ENCODE measurements around the gene SF3B6. TPM values are rescaled to one million over a fixed set of nuclear protein-coding genes. Genes with fewer than 3 reads are reported as not detected.

SF3B6 gene
- total RNA-seq, 1 donor from 2014 or later, result 105 TPM

GRCh38 chr2:24080701-24081100 lies 4.6 kb upstream of the SF3B6 start:
- H4K20me1 ChIP-seq (ENCODE audit: insufficient read depth, low read length), result no peaks in the 10 kb centered on the region
- no peak overlapping the region for H3K4me2 ChIP-seq (ENCODE audit: low read length)
- DNase-seq (ENCODE audit: low read depth) (no peak), FAIRE-seq (no peak)
- H3K27me3 ChIP-seq (ENCODE audit: insufficient read depth, low read length), result no peaks in the 10 kb centered on the region
- H3K4me3 ChIP-seq (ENCODE audit: insufficient read depth, low read depth, low read length), result no peak overlapping the region
- peaks cover 5% of the 10 kb centered on the region for H3K4me1 Mint-ChIP-seq (ENCODE audit: low read depth, unreplicated experiment)
- H2AFZ ChIP-seq (ENCODE audit: low read depth, low read length), result no peak overlapping the region
- peaks cover 16% of the 10 kb centered on the region for H3K36me3 Mint-ChIP-seq (ENCODE audit: low read depth, unreplicated experiment)
- no peak overlapping the region for H3K4me3 Mint-ChIP-seq (ENCODE audit: unreplicated experiment)
- H3K4me1 ChIP-seq (ENCODE audit: insufficient read depth, low read length), result peaks cover 12% of the 10 kb centered on the region
- no peak overlapping the region for H3K27ac Mint-ChIP-seq (ENCODE audit: unreplicated experiment)
- no peak overlapping the region for H3K27ac ChIP-seq (ENCODE audit: low read depth, low read length)
- TF ChIP-seq, protein P1, sequence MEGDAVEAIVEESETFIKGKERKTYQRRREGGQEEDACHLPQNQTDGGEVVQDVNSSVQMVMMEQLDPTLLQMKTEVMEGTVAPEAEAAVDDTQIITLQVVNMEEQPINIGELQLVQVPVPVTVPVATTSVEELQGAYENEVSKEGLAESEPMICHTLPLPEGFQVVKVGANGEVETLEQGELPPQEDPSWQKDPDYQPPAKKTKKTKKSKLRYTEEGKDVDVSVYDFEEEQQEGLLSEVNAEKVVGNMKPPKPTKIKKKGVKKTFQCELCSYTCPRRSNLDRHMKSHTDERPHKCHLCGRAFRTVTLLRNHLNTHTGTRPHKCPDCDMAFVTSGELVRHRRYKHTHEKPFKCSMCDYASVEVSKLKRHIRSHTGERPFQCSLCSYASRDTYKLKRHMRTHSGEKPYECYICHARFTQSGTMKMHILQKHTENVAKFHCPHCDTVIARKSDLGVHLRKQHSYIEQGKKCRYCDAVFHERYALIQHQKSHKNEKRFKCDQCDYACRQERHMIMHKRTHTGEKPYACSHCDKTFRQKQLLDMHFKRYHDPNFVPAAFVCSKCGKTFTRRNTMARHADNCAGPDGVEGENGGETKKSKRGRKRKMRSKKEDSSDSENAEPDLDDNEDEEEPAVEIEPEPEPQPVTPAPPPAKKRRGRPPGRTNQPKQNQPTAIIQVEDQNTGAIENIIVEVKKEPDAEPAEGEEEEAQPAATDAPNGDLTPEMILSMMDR (IDR thresholded peaks at IDR 0.05; ENCODE audit: insufficient read depth, low read depth, low read length), result no peak
- TF ChIP-seq EZH2 (IDR thresholded peaks at IDR 0.05; ENCODE audit: insufficient read depth, low read length), result no peak
- H3K9ac ChIP-seq (ENCODE audit: low read length), result no peak overlapping the region
- no peaks in the 10 kb centered on the region for H3K9me3 Mint-ChIP-seq (ENCODE audit: unreplicated experiment)
- peaks cover 21% of the 10 kb centered on the region for H3K36me3 ChIP-seq (ENCODE audit: insufficient read depth, low read length)
- H3K27me3 Mint-ChIP-seq (ENCODE audit: low read depth, unreplicated experiment), result no peaks in the 10 kb centered on the region
- H3K9me3 ChIP-seq (ENCODE audit: insufficient read depth, low read depth, low read length), result no peaks in the 10 kb centered on the region
- peaks cover 14% of the 10 kb centered on the region for H3K79me2 ChIP-seq (ENCODE audit: insufficient read depth, low read length)

- H3K36me3 ChIP-seq (ENCODE audit: insufficient read depth, low read length), result peaks cover 24% of the 10 kb centered on the region
- H3K4me1 ChIP-seq (ENCODE audit: insufficient read depth, low read length), result peaks cover 8% of the 10 kb centered on the region
- peaks cover 16% of the 10 kb centered on the region for H3K36me3 Mint-ChIP-seq (ENCODE audit: low read depth, unreplicated experiment)
- H3K27ac Mint-ChIP-seq (ENCODE audit: unreplicated experiment), result no peak overlapping the region
- H3K4me1 Mint-ChIP-seq (ENCODE audit: low read depth, unreplicated experiment), result peaks cover 3% of the 10 kb centered on the region
- no peak overlapping the region for H3K27ac ChIP-seq (ENCODE audit: low read depth, low read length)
- no peaks in the 10 kb centered on the region for H3K9me3 Mint-ChIP-seq (ENCODE audit: unreplicated experiment)
- peak overlapping the region; percentile 98 for H3K9ac ChIP-seq (ENCODE audit: low read length)
- H2AFZ ChIP-seq (ENCODE audit: low read depth, low read length), result peak overlapping the region; percentile 70
- H4K20me1 ChIP-seq (ENCODE audit: insufficient read depth, low read length), result peaks cover 5% of the 10 kb centered on the region
- DNase-seq (ENCODE audit: low read depth) (no peak), FAIRE-seq (no peak)
- H3K9me3 ChIP-seq (ENCODE audit: insufficient read depth, low read depth, low read length), result no peaks in the 10 kb centered on the region
- H3K4me3 Mint-ChIP-seq (ENCODE audit: unreplicated experiment), result peak overlapping the region; percentile 98
- H3K4me2 ChIP-seq (ENCODE audit: low read length), result peak overlapping the region; percentile 91
- peak overlapping the region; percentile 56 for H3K4me3 ChIP-seq (ENCODE audit: insufficient read depth, low read depth, low read length)
- H3K27me3 ChIP-seq (ENCODE audit: insufficient read depth, low read length), result no peaks in the 10 kb centered on the region
- H3K79me2 ChIP-seq (ENCODE audit: insufficient read depth, low read length), result peaks cover 33% of the 10 kb centered on the region
- H3K27me3 Mint-ChIP-seq (ENCODE audit: low read depth, unreplicated experiment), result no peaks in the 10 kb centered on the region
- TF ChIP-seq, protein P1 (IDR thresholded peaks at IDR 0.05; ENCODE audit: insufficient read depth, low read depth, low read length), result no peak
- TF ChIP-seq EZH2 (IDR thresholded peaks at IDR 0.05; ENCODE audit: insufficient read depth, low read length), result no peak
Measured at GRCh38 chr2:24077879-24078278, 1.8 kb upstream of the SF3B6 start.

DNA sequence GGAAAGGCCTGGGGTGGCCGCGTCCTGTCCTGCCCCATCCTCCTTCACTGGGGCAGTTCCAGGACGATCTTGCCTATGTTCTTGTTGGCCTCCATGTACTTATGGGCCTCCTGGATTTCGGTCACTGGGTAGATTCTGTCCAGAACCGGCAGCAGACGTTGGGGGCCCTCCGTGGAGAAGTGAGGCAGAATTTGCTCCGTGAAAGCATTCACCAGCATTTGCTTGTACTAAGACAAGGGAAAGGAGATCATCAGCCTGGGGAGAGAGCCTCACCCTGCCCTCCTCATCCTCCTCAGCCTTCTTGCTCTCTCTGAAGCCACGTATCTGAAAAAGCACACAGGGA lies 1.4 kb upstream of the SF3B6 start:
- H3K4me3 Mint-ChIP-seq (ENCODE audit: unreplicated experiment), result peak overlapping the region; percentile 98

More for the DNA sequence above, 1.4 kb upstream of the SF3B6 start:
- Mint-ChIP-seq H3K27me3 (ENCODE audit: low read depth, unreplicated experiment) (no peaks in the 10 kb centered on the region), H3K27ac (ENCODE audit: unreplicated experiment) (no peak overlapping the region), H3K9me3 (ENCODE audit: unreplicated experiment) (no peaks in the 10 kb centered on the region), H3K4me1 (ENCODE audit: low read depth, unreplicated experiment) (peaks cover 3% of the 10 kb centered on the region), H3K36me3 (ENCODE audit: low read depth, unreplicated experiment) (peaks cover 15% of the 10 kb centered on the region)
- H3K27ac ChIP-seq (ENCODE audit: low read depth, low read length), result no peak overlapping the region
- DNase-seq (ENCODE audit: low read depth) (no peak), FAIRE-seq (no peak)
- peaks cover 24% of the 10 kb centered on the region for H3K36me3 ChIP-seq (ENCODE audit: insufficient read depth, low read length)
- H3K9me3 ChIP-seq (ENCODE audit: insufficient read depth, low read depth, low read length), result no peaks in the 10 kb centered on the region
- H3K27me3 ChIP-seq (ENCODE audit: insufficient read depth, low read length), result no peaks in the 10 kb centered on the region
- peaks cover 8% of the 10 kb centered on the region for H4K20me1 ChIP-seq (ENCODE audit: insufficient read depth, low read length)
- H3K79me2 ChIP-seq (ENCODE audit: insufficient read depth, low read length), result peaks cover 35% of the 10 kb centered on the region
- peak overlapping the region; percentile 98 for H3K9ac ChIP-seq (ENCODE audit: low read length)
- peak overlapping the region; percentile 70 for H2AFZ ChIP-seq (ENCODE audit: low read depth, low read length)
- H3K4me2 ChIP-seq (ENCODE audit: low read length), result peak overlapping the region; percentile 91
- peak overlapping the region; percentile 56 for H3K4me3 ChIP-seq (ENCODE audit: insufficient read depth, low read depth, low read length)
- peaks cover 8% of the 10 kb centered on the region for H3K4me1 ChIP-seq (ENCODE audit: insufficient read depth, low read length)
- TF ChIP-seq, protein P1 (IDR thresholded peaks at IDR 0.05; ENCODE audit: insufficient read depth, low read depth, low read length), result no peak
- no peak for TF ChIP-seq EZH2 (IDR thresholded peaks at IDR 0.05; ENCODE audit: insufficient read depth, low read length)

Data from astrocyte (in vitro differentiated cells and primary cell).